Testis (tissue), 3 donors: ENCODE results near the gene MRPS23. TPM values are rescaled to one million over a fixed set of nuclear protein-coding genes. Genes with fewer than 3 reads are reported as not detected.

Source experiments
- DNase-seq: peaks from one replicate; pipeline ENCODE4 v3.0.0-alpha.2; 2019
- H3K27ac ChIP-seq, 2 donors: fragments of 200-600 bp; sonication (generic); one replicate each; pipeline ENCODE4 v1.5.1; 2019
- H3K27me3 ChIP-seq: fragments of 200-600 bp; sonication (generic); one replicate; pipeline ENCODE4 v1.5.1; 2019
- H3K36me3 ChIP-seq: fragments of 200-600 bp; sonication (generic); one replicate; pipeline ENCODE4 v1.5.1; 2017; ENCODE audit warnings: low read depth; ENCODE audit errors: missing control alignments
- H3K4me1 ChIP-seq: fragments of 200-600 bp; sonication (generic); one replicate; pipeline ENCODE4 v1.5.1; 2019
- H3K4me3 ChIP-seq, 2 donors: fragments of 200-600 bp; sonication (generic); one replicate each; pipeline ENCODE4 v1.5.1; 2017 to 2019
- H3K9me3 ChIP-seq: fragments of 200-600 bp; sonication (generic); one replicate; pipeline ENCODE4 v1.5.1; 2017
- CTCF ChIP-seq, 3 experiments: fragments of 450-650 bp in 2 of 3; fragments of 200-600 bp in 1 of 3; sonication (generic) in 1 of 3; IDR thresholded peaks; one replicate each; pipeline ENCODE4 v1.5.1; 2016 to 2019; ENCODE audit warnings: antibody characterized with exemption in 3 of 3, mild to moderate bottlenecking in 2 of 3, moderate library complexity in 1 of 3
- POLR2A ChIP-seq: fragments of 450-650 bp; IDR thresholded peaks from one replicate; pipeline ENCODE4 v1.6.1; 2017; ENCODE audit warnings: antibody characterized with exemption, mild to moderate bottlenecking, moderate library complexity
- WGBS, 2 donors: methylation state at CpG; one replicate each; pipeline ENCODE4 v1.1.5; 2018; 5-methylcytosine and 5-hydroxymethylcytosine counted together
- intact Hi-C: fragments of 100-400 bp; cut with DNase I; formaldehyde crosslinking; loops from one replicate; pipeline ENCODE4 v1.15.1; 2023; ENCODE audit warnings: low total_unique reads
- polyA plus RNA-seq: library from polyadenylated mRNA; stranded (reverse); fragments of 350-450 nt; fragmentation: Illumina TruSeq; extraction: RNeasy Lipid Tissue Mini Kit (QIAGEN cat#74804); gene quantifications from one replicate; pipeline ENCODE4 v1.2.3, GENCODE V29; 2014; ENCODE audit warnings: low read depth, low replicate concordance; ENCODE audit not compliant: insufficient read depth
- total RNA-seq, 2 donors: library from RNA; depleted of rRNA; stranded (reverse); fragments of >200 nt; gene quantifications; one replicate each; pipeline ENCODE4 v1.2.3, GENCODE V29; 2016

Gene MRPS23
- total and polyA plus RNA-seq, 3 donors from 2014 or later: 14.1 to 57.4 (median 25.1) TPM

DNA sequence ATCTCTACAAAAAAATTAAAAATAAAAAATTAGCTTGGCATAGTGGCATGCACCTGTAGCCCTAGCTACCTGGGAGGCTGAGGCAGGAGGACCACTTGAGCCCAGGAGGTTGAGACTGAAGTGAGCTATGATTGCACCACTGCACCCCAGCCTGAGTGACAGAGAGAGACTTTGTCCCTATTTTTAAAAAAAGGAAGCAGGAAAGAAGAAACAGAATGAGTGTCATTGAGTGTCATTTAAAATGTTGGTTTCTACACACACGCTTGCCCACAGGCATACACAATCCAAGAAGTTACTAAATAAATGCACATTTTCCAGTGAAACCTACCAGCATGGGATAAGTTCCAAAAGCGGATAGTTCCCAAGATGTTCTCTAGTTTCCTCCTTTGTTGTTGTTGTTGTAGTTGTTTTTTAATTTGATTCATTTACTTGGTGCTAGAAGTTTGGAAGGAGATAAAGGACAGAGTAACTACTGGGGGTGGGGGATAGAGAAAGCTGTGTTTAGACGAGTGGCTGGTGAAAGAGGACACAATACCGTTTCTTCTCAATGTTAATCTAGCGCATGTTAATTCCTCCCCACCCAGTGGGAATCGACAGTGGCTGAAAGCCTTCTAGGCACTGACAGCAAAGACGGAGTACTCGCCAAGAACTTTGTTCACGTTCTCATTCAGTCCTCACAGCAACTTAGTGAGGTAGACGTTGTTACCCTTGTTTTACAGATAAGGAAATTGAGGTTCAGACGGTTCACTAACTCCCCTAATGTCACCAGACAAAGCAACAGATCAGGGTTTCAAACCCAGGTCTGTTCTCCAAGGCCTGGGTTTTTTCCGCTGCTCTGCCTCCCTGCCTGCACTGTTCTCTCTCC lies 17.3 kb downstream of the MRPS23 start:
- WGBS, 2 donors: 16 to 18% methylated on average over 12 of the region's 12 CpGs
- intact Hi-C loops: no loop called here
- Histone ChIP-seq H3K36me3 (no peaks in the 10 kb centered on the region), H3K4me1 (peaks cover 28% of the 10 kb centered on the region), H3K27ac (peak overlapping the region; percentile 63 to 67), H3K4me3 (peak overlapping the region in 1 of 2 donors; percentile 34), H3K9me3 (no peaks in the 10 kb centered on the region), H3K27me3 (no peaks in the 10 kb centered on the region)
- TF ChIP-seq POLR2A (no peak), CTCF (IDR thresholded peaks at IDR 0.05) (no peak)
- DNase-seq: no peak

DNA sequence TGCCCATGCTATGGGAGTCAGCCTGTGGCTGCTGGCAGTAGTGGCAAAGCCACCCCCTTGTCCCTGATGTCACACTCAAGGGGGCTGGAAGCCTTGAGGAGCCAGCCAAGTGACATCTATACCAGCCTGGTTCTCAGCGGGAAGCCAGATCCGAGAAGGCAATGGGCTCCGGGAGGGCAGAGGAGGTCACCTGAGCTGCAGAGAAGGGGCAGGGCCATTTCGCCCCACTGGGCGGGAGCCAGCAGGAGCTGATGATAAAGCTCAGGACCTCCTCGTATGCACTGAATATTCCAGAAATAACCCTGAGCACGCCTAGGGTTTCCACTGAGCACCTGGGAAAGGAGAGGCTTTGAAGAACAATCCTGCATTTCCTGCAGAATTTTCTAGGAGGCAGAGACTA lies 19.0 kb downstream of the MRPS23 start:
- Histone ChIP-seq H3K9me3 (no peaks in the 10 kb centered on the region), H3K27me3 (no peaks in the 10 kb centered on the region), H3K27ac (no peak overlapping the region), H3K36me3 (no peaks in the 10 kb centered on the region), H3K4me3 (no peak overlapping the region), H3K4me1 (peaks cover 28% of the 10 kb centered on the region)
- DNase-seq: no peak
- TF ChIP-seq CTCF (IDR thresholded peaks at IDR 0.05) (no peak), POLR2A (no peak)
- WGBS, 2 donors: 90 to 100% methylated on average over 2 to 7 of the region's 7 CpGs
- intact Hi-C loops: no loop called here

- Histone ChIP-seq H3K36me3 (no peaks in the 10 kb centered on the region), H3K9me3 (no peaks in the 10 kb centered on the region), H3K4me1 (no peaks in the 10 kb centered on the region), H3K27me3 (no peaks in the 10 kb centered on the region), H3K27ac (no peak overlapping the region), H3K4me3 (no peak overlapping the region)
- intact Hi-C loops: no loop called here
- TF ChIP-seq CTCF (IDR thresholded peaks at IDR 0.05) (no peak), POLR2A (no peak)
- WGBS, 2 donors: 78 to 87% methylated on average over 15 of the region's 15 CpGs
- no peak for DNase-seq
These were observed 26.1 kb downstream of the MRPS23 start for GRCh38 chr17:57823469-57824401.

GRCh38 chr17:57819867-57820266 lies 30.0 kb downstream of the MRPS23 start:
- Histone ChIP-seq H3K9me3 (no peaks in the 10 kb centered on the region), H3K4me3 (no peak overlapping the region), H3K36me3 (no peaks in the 10 kb centered on the region), H3K4me1 (no peaks in the 10 kb centered on the region), H3K27ac (no peak overlapping the region), H3K27me3 (no peaks in the 10 kb centered on the region)
- intact Hi-C loops: no loop called here
- TF ChIP-seq CTCF (IDR thresholded peaks at IDR 0.05) (no peak), POLR2A (no peak)
- DNase-seq: no peak
- WGBS, 2 donors: 90 to 91% methylated on average over 5 of the region's 5 CpGs
